K562 (cell line): Measurements from ENCODE around the gene ZSWIM8. TPM values are rescaled to one million over a fixed set of nuclear protein-coding genes. Genes with fewer than 3 reads are reported as not detected.
A peak's percentile ranks its signal among the peaks of the same experiment; 100 is the strongest.

Experiments used
- C11orf30 ChIP-seq: fragments of 450-650 bp; IDR thresholded peaks from 2 replicates; pipeline ENCODE4 v1.6.1; 2016; ENCODE audit warnings: low read depth, mild to moderate bottlenecking
- FOXK2 ChIP-seq, 2 experiments: fragments of 450-650 bp; IDR thresholded peaks in 1 of 2; conservative IDR thresholded peaks in 1 of 2; 2 replicates each; pipeline ENCODE4 v1.6.1; 2016; ENCODE audit warnings: low read depth in 2 of 2, mild to moderate bottlenecking in 1 of 2
- HMG20B ChIP-seq: fragments of 250-450 bp; sonication (Bioruptor Pico); IDR thresholded peaks from 2 replicates; pipeline ENCODE4 v1.5.0; 2021; ENCODE audit warnings: mild to moderate bottlenecking
- MEIS2 ChIP-seq: fragments of 450-650 bp; IDR thresholded peaks from 2 replicates; pipeline ENCODE4 v1.6.1; 2014; ENCODE audit warnings: mild to moderate bottlenecking; ENCODE audit not compliant: partially characterized antibody
- NCOR1 ChIP-seq: fragments of 450-650 bp; IDR thresholded peaks from 2 replicates; pipeline ENCODE4 v1.6.1; 2016; ENCODE audit warnings: mild to moderate bottlenecking, moderate library complexity
- POLR2B ChIP-seq: fragments of 450-650 bp; IDR thresholded peaks from 2 replicates; pipeline ENCODE4 v1.6.1; 2018; ENCODE audit warnings: low read depth; ENCODE audit not compliant: partially characterized antibody
- SNRNP70 ChIP-seq: fragments of 200-400 bp; formaldehyde crosslinking; optimal IDR thresholded peaks from 2 replicates; pipeline ENCODE3; 2017; ENCODE audit warnings: low read depth, low read length
- TAF9B ChIP-seq: fragments of 450-650 bp; IDR thresholded peaks from 2 replicates; pipeline ENCODE4 v1.6.1; 2018; ENCODE audit warnings: mild to moderate bottlenecking; ENCODE audit not compliant: partially characterized antibody
- USF1 ChIP-seq: sonication (generic); formaldehyde crosslinking; IDR thresholded peaks from 2 replicates; pipeline ENCODE4 v1.9.0; 2022; ENCODE audit warnings: mild to moderate bottlenecking, missing genetic modification reagents
- USF2 ChIP-seq: sonication (generic); formaldehyde crosslinking; IDR thresholded peaks from 2 replicates; pipeline ENCODE4 v1.5.0; 2020; ENCODE audit warnings: missing genetic modification reagents
- ZC3H11A ChIP-seq: IDR thresholded peaks from 2 replicates; pipeline ENCODE4 v1.6.1; 2012; ENCODE audit warnings: low read depth, low read length, improper control_type of control experiment
- ZFP91 ChIP-seq: sonication (generic); formaldehyde crosslinking; IDR thresholded peaks from 2 replicates; pipeline ENCODE4 v1.8.0; 2022; ENCODE audit warnings: mild to moderate bottlenecking, missing genetic modification reagents
- ZFX ChIP-seq: sonication (generic); formaldehyde crosslinking; IDR thresholded peaks from 2 replicates; pipeline ENCODE4 v1.8.0; 2022; ENCODE audit warnings: mild to moderate bottlenecking, missing genetic modification reagents, moderate library complexity
- ZNF133 ChIP-seq: fragments of 250-450 bp; sonication (Bioruptor Pico); IDR thresholded peaks from 2 replicates; pipeline ENCODE4 v1.4.0; 2020; ENCODE audit warnings: mild to moderate bottlenecking
- ZNF354B ChIP-seq: fragments of 250-450 bp; sonication (Bioruptor Pico); IDR thresholded peaks from 2 replicates; pipeline ENCODE4 v1.4.0; 2020
- polyA plus RNA-seq, 8 experiments: library from polyadenylated mRNA; depleted of rRNA in 4 of 8; stranded (reverse) in 5 of 8; unstranded in 3 of 8; fragments of >200 nt; fragmentation: Nextera tagmentation in 2 of 8; fragmentation: Illumina TruSeq in 1 of 8; extraction: Ambion mirVana in 2 of 8; extraction: Trizol in 1 of 8; gene quantifications; 2 replicates each; pipeline versions ENCODE4 v1.2.1 to v1.2.3, GENCODE V29; 2011 to 2014; ENCODE audit warnings: inconsistent platforms in 1 of 8, missing spikeins in 1 of 8
- total RNA-seq, 7 experiments: library from RNA; depleted of rRNA in 6 of 7; stranded (reverse); fragments of >200 nt in 6 of 7; fragmentation: Illumina TruSeq in 2 of 7; extraction: Trizol in 2 of 7; gene quantifications; 2 replicates each; pipeline versions ENCODE4 v1.2.1 to v1.2.3, GENCODE V29; 2011 to 2021; ENCODE audit warnings: low replicate concordance in 1 of 7
- TF ChIP-seq, protein P1 (sequence below): sonication (generic); formaldehyde crosslinking; IDR thresholded peaks from 2 replicates; pipeline ENCODE4 v1.8.0; 2022; ENCODE audit warnings: mild to moderate bottlenecking, missing genetic modification reagents, borderline replicate concordance
- TF ChIP-seq, protein P2 (sequence below): IDR thresholded peaks from 3 replicates; pipeline ENCODE4 v1.6.1; 2011; ENCODE audit warnings: borderline replicate concordance, mild to moderate bottlenecking; ENCODE audit not compliant: insufficient read length, insufficient read depth
- TF ChIP-seq, protein P3 (sequence below): fragments of 450-650 bp; formaldehyde crosslinking; IDR thresholded peaks from 2 replicates; pipeline ENCODE4 v1.4.0; 2020; ENCODE audit warnings: mild to moderate bottlenecking, moderate library complexity
- TF ChIP-seq, protein P4 (sequence below): fragments of 450-650 bp; IDR thresholded peaks from 2 replicates; pipeline ENCODE4 v1.6.1; 2016; ENCODE audit warnings: antibody characterized with exemption

The ZSWIM8 gene
- total and polyA plus RNA-seq, 9 of the 15 experiments (the other 6 are each of a cell fraction or from before 2014, with no cell fraction given), result 5.6 to 47.8 (median 26.7) TPM

GRCh38 chr10:73771722-73772280, 13.6 kb upstream of the ZSWIM8 start (continued):
- TF ChIP-seq USF2 (CRISPR knock-in tag), result peak; percentile 32; the same call in 1 of the 2 replicates
- TF ChIP-seq, protein P1, sequence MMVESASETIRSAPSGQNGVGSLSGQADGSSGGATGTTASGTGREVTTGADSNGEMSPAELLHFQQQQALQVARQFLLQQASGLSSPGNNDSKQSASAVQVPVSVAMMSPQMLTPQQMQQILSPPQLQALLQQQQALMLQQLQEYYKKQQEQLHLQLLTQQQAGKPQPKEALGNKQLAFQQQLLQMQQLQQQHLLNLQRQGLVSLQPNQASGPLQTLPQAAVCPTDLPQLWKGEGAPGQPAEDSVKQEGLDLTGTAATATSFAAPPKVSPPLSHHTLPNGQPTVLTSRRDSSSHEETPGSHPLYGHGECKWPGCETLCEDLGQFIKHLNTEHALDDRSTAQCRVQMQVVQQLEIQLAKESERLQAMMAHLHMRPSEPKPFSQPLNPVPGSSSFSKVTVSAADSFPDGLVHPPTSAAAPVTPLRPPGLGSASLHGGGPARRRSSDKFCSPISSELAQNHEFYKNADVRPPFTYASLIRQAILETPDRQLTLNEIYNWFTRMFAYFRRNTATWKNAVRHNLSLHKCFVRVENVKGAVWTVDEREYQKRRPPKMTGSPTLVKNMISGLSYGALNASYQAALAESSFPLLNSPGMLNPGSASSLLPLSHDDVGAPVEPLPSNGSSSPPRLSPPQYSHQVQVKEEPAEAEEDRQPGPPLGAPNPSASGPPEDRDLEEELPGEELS, result 0 out of 2 replicates have a peak, but pooled peaks have one; percentile 29
- TF ChIP-seq ZNF354B (CRISPR knock-in tag), result no peak
- TF ChIP-seq, protein P2, sequence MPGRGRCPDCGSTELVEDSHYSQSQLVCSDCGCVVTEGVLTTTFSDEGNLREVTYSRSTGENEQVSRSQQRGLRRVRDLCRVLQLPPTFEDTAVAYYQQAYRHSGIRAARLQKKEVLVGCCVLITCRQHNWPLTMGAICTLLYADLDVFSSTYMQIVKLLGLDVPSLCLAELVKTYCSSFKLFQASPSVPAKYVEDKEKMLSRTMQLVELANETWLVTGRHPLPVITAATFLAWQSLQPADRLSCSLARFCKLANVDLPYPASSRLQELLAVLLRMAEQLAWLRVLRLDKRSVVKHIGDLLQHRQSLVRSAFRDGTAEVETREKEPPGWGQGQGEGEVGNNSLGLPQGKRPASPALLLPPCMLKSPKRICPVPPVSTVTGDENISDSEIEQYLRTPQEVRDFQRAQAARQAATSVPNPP, result no peak
- TF ChIP-seq ZFP91 (CRISPR knock-in tag), result no peak
- TF ChIP-seq USF1 (CRISPR knock-in tag), result no peak
- no peak for TF ChIP-seq POLR2B
- TF ChIP-seq, protein P3, sequence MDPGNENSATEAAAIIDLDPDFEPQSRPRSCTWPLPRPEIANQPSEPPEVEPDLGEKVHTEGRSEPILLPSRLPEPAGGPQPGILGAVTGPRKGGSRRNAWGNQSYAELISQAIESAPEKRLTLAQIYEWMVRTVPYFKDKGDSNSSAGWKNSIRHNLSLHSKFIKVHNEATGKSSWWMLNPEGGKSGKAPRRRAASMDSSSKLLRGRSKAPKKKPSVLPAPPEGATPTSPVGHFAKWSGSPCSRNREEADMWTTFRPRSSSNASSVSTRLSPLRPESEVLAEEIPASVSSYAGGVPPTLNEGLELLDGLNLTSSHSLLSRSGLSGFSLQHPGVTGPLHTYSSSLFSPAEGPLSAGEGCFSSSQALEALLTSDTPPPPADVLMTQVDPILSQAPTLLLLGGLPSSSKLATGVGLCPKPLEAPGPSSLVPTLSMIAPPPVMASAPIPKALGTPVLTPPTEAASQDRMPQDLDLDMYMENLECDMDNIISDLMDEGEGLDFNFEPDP (CRISPR knock-in tag), result no peak
- TF ChIP-seq SNRNP70, result no peak
- TF ChIP-seq NCOR1, result no peak
- TF ChIP-seq, protein P4, sequence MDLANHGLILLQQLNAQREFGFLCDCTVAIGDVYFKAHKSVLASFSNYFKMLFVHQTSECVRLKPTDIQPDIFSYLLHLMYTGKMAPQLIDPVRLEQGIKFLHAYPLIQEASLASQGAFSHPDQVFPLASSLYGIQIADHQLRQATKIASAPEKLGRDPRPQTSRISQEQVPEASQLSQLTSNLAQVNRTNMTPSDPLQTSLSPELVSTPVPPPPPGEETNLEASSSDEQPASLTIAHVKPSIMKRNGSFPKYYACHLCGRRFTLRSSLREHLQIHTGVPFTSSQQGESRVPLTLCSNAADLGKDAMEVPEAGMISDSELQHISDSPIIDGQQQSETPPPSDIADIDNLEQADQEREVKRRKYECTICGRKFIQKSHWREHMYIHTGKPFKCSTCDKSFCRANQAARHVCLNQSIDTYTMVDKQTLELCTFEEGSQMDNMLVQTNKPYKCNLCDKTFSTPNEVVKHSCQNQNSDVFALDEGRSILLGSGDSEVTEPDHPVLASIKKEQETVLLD, result peak; percentile 95
- 0 out of 2 replicates have a peak, but pooled peaks have one; percentile 19 for TF ChIP-seq ZC3H11A
- no peak for TF ChIP-seq HMG20B (CRISPR knock-in tag)
- no peak for TF ChIP-seq FOXK2 (conservative IDR thresholded peaks at IDR 0.05 in 1 of 2, IDR thresholded peaks at IDR 0.05 in 1 of 2; ENCODE audit: low read depth in 2 of 2)
- TF ChIP-seq TAF9B, result no peak
- TF ChIP-seq MEIS2, result peak; percentile 88
- no peak for TF ChIP-seq ZFX (CRISPR knock-in tag)
- no peak for TF ChIP-seq C11orf30
- 0 out of 2 replicates have a peak, but pooled peaks have one; percentile 30 for TF ChIP-seq ZNF133
